GM23338 (cell line): Measurements from ENCODE around the gene USP2. TPM values are rescaled to one million over a fixed set of nuclear protein-coding genes. Genes with fewer than 3 reads are reported as not detected.

Experiments used
- ATAC-seq: fragments of 200-7000 bp; cut with Tn5 transposase; 3 replicates; pipeline ENCODE4 v1.9.1; 2020
- DNase-seq: peaks from one replicate; pipeline ENCODE4 v3.0.0-alpha.2; 2015; ENCODE audit warnings: low spot score
- H2AFZ ChIP-seq: fragments of 200-600 bp; sonication (generic); 2 replicates; pipeline ENCODE4 v1.8.0; 2016; ENCODE audit warnings: antibody characterized with exemption, mild to moderate bottlenecking, moderate library complexity
- H3F3A ChIP-seq: fragments of 200-600 bp; sonication (generic); replicated peaks from 2 replicates; pipeline ENCODE4 v1.8.0; 2017; ENCODE audit warnings: antibody characterized with exemption, mixed run types, low read depth
- H3K27ac ChIP-seq: fragments of 200-600 bp; sonication (generic); 2 replicates; pipeline ENCODE4 v1.6.1; 2016; ENCODE audit warnings: low read depth
- H3K27me3 ChIP-seq: fragments of 200-600 bp; sonication (generic); 2 replicates; pipeline ENCODE4 v1.8.0; 2016; ENCODE audit warnings: mild to moderate bottlenecking, mixed run types, moderate library complexity; ENCODE audit not compliant: insufficient read depth
- H3K36me3 ChIP-seq: fragments of 200-600 bp; sonication (generic); 2 replicates; pipeline ENCODE4 v1.8.0; 2016; ENCODE audit warnings: mild to moderate bottlenecking; ENCODE audit not compliant: insufficient read depth
- H3K4me1 ChIP-seq: fragments of 200-600 bp; sonication (generic); 2 replicates; pipeline ENCODE4 v1.8.0; 2016; ENCODE audit warnings: mild to moderate bottlenecking, moderate library complexity; ENCODE audit not compliant: insufficient read depth
- H3K4me2 ChIP-seq: fragments of 200-600 bp; sonication (generic); 2 replicates; pipeline ENCODE4 v1.7.1; 2017; ENCODE audit warnings: mixed run types
- H3K4me3 ChIP-seq: fragments of 200-600 bp; sonication (generic); 2 replicates; pipeline ENCODE4 v1.6.1; 2016; ENCODE audit warnings: mixed run types
- H3K79me2 ChIP-seq: fragments of 200-600 bp; sonication (generic); replicated peaks from 2 replicates; pipeline ENCODE4 v1.8.0; 2017; ENCODE audit warnings: mild to moderate bottlenecking; ENCODE audit not compliant: insufficient read depth
- H3K9me2 ChIP-seq: fragments of 200-600 bp; sonication (generic); 2 replicates; pipeline ENCODE4 v1.8.0; 2017; ENCODE audit not compliant: insufficient read depth
- H4K20me1 ChIP-seq: fragments of 200-600 bp; sonication (generic); replicated peaks from 2 replicates; pipeline ENCODE4 v1.8.0; 2017; ENCODE audit warnings: mild to moderate bottlenecking; ENCODE audit not compliant: insufficient read depth
- H3K27ac Mint-ChIP-seq: 2 replicates; pipeline ENCODE4 v1.8.0; 2020; ENCODE audit warnings: inconsistent platforms, mild to moderate bottlenecking, moderate library complexity, mixed read lengths
- H3K27me3 Mint-ChIP-seq: 3 replicates; pipeline ENCODE4 v1.8.0; 2022; ENCODE audit warnings: low read depth, mild to moderate bottlenecking, moderate library complexity, mixed read lengths, inconsistent platforms; ENCODE audit not compliant: insufficient read depth, poor library complexity
- H3K36me3 Mint-ChIP-seq: 3 replicates; pipeline ENCODE4 v1.8.0; 2021; ENCODE audit warnings: low read depth, mild to moderate bottlenecking, inconsistent platforms, moderate library complexity, mixed read lengths
- H3K4me1 Mint-ChIP-seq: 3 replicates; pipeline ENCODE4 v1.8.0; 2020; ENCODE audit warnings: mild to moderate bottlenecking, inconsistent platforms, mixed read lengths
- H3K4me3 Mint-ChIP-seq: 3 replicates; pipeline ENCODE4 v1.8.0; 2021; ENCODE audit warnings: moderate library complexity, mild to moderate bottlenecking, inconsistent platforms, mixed read lengths
- H3K9me3 Mint-ChIP-seq: 3 replicates; pipeline ENCODE4 v1.8.0; 2020; ENCODE audit warnings: moderate library complexity, mild to moderate bottlenecking, inconsistent platforms, mixed read lengths
- CREB1 ChIP-seq: fragments of 250-450 bp; sonication (Bioruptor Pico); IDR thresholded peaks from 2 replicates; pipeline ENCODE4 v1.5.0; 2020; ENCODE audit warnings: low read depth, mild to moderate bottlenecking, moderate library complexity
- ETS1 ChIP-seq: IDR thresholded peaks from 2 replicates; pipeline ENCODE4 v1.6.1; 2016; ENCODE audit warnings: antibody characterized with exemption
- EZH2 ChIP-seq: fragments of 200-600 bp; sonication (generic); IDR thresholded peaks from one replicate; pipeline ENCODE4 v1.8.0; 2017; ENCODE audit warnings: antibody characterized with exemption, mild to moderate bottlenecking, low read depth; ENCODE audit not compliant: unreplicated experiment
- EZH2phosphoT487 ChIP-seq: fragments of 200-600 bp; sonication (generic); IDR thresholded peaks from one replicate; pipeline ENCODE4 v1.8.1; 2018; ENCODE audit warnings: antibody characterized with exemption; ENCODE audit not compliant: unreplicated experiment
- JUNB ChIP-seq: IDR thresholded peaks from one replicate; pipeline ENCODE4 v1.6.1; 2016; ENCODE audit warnings: antibody characterized with exemption; ENCODE audit not compliant: unreplicated experiment
- NANOG ChIP-seq: IDR thresholded peaks from 2 replicates; pipeline ENCODE4 v1.6.1; 2016; ENCODE audit warnings: antibody characterized with exemption, borderline replicate concordance
- POLR2AphosphoS5 ChIP-seq: IDR thresholded peaks from 2 replicates; pipeline ENCODE4 v1.6.1; 2016; ENCODE audit warnings: antibody characterized with exemption, low read depth
- REST ChIP-seq: IDR thresholded peaks from one replicate; pipeline ENCODE4 v1.6.1; 2018; ENCODE audit warnings: antibody characterized with exemption; ENCODE audit not compliant: unreplicated experiment
- STAT1 ChIP-seq: IDR thresholded peaks from one replicate; pipeline ENCODE4 v1.6.1; 2016; ENCODE audit warnings: antibody characterized with exemption; ENCODE audit not compliant: unreplicated experiment
- ZNF331 ChIP-seq: fragments of 250-450 bp; sonication (Bioruptor Pico); IDR thresholded peaks from 2 replicates; pipeline ENCODE4 v1.5.0; 2020; ENCODE audit warnings: low read depth, mild to moderate bottlenecking, moderate library complexity
- polyA plus RNA-seq: library from polyadenylated mRNA; unstranded; fragments of >200 nt; fragmentation: Nextera tagmentation; extraction: Ambion mirVana; gene quantifications from 2 replicates; pipeline ENCODE4 v1.2.1, GENCODE V29; 2016
- total RNA-seq: library from RNA; depleted of rRNA; stranded (reverse); fragments of >200 nt; shearing (Covaris generic); gene quantifications from 2 replicates; pipeline ENCODE4 v1.2.3, GENCODE V29; 2014
- TF ChIP-seq, protein P1 (sequence below): fragments of 250-450 bp; sonication (Bioruptor Pico); IDR thresholded peaks from 2 replicates; pipeline ENCODE4 v1.5.0; 2020; ENCODE audit warnings: mild to moderate bottlenecking, moderate library complexity
- TF ChIP-seq, protein P2 (sequence below), 2 experiments: fragments of 200-600 bp in 1 of 2; sonication (generic) in 1 of 2; conservative IDR thresholded peaks; 2 replicates each; pipeline versions ENCODE4 v1.5.1 to v1.6.1; 2016 to 2017; ENCODE audit warnings: antibody characterized with exemption in 2 of 2, low read depth in 2 of 2, mild to moderate bottlenecking in 2 of 2, moderate library complexity in 1 of 2

USP2 gene
- total and polyA plus RNA-seq, 2 experiments from 2014 or later = 4.9 to 5.0 TPM

GRCh38 chr11:119335655-119336543, 45.6 kb downstream of the USP2 start:
- H3K4me3 Mint-ChIP-seq = peak overlapping the region; percentile 100
- no peaks in the 10 kb centered on the region; the same call in 1 of the 2 replicates for H3K36me3 ChIP-seq
- peaks cover 16% of the 10 kb centered on the region; the same call in 2 of the 3 replicates for H3K36me3 Mint-ChIP-seq
- peak overlapping the region; percentile 99 for H3K4me2 ChIP-seq
- peaks cover 37% of the 10 kb centered on the region for H3K27me3 Mint-ChIP-seq
- DNase-seq (no peak), ATAC-seq (no peak)
- no peaks in the 10 kb centered on the region; the same call in 2 of the 3 replicates for H3K9me3 Mint-ChIP-seq
- peaks cover 53% of the 10 kb centered on the region for H3K4me1 Mint-ChIP-seq
- no peaks in the 10 kb centered on the region for H3K9me2 ChIP-seq
- no peak overlapping the region for H3K27ac ChIP-seq
- H3K4me3 ChIP-seq = peak overlapping the region; percentile 97
- peaks cover 25% of the 10 kb centered on the region for H3F3A ChIP-seq
- no peak overlapping the region for H2AFZ ChIP-seq
- peaks cover 22% of the 10 kb centered on the region for H3K79me2 ChIP-seq
- H3K4me1 ChIP-seq = peaks cover 40% of the 10 kb centered on the region
- peaks cover 24% of the 10 kb centered on the region for H3K27me3 ChIP-seq
- no peak overlapping the region for H3K27ac Mint-ChIP-seq
- TF ChIP-seq EZH2 (no peak), NANOG (no peak), POLR2AphosphoS5 (no peak), STAT1 (no peak), ETS1 (no peak), CREB1 (CRISPR knock-in tag) (no peak), EZH2phosphoT487 (no peak), JUNB (no peak), REST (no peak), ZNF331 (no peak)
- TF ChIP-seq, protein P1, sequence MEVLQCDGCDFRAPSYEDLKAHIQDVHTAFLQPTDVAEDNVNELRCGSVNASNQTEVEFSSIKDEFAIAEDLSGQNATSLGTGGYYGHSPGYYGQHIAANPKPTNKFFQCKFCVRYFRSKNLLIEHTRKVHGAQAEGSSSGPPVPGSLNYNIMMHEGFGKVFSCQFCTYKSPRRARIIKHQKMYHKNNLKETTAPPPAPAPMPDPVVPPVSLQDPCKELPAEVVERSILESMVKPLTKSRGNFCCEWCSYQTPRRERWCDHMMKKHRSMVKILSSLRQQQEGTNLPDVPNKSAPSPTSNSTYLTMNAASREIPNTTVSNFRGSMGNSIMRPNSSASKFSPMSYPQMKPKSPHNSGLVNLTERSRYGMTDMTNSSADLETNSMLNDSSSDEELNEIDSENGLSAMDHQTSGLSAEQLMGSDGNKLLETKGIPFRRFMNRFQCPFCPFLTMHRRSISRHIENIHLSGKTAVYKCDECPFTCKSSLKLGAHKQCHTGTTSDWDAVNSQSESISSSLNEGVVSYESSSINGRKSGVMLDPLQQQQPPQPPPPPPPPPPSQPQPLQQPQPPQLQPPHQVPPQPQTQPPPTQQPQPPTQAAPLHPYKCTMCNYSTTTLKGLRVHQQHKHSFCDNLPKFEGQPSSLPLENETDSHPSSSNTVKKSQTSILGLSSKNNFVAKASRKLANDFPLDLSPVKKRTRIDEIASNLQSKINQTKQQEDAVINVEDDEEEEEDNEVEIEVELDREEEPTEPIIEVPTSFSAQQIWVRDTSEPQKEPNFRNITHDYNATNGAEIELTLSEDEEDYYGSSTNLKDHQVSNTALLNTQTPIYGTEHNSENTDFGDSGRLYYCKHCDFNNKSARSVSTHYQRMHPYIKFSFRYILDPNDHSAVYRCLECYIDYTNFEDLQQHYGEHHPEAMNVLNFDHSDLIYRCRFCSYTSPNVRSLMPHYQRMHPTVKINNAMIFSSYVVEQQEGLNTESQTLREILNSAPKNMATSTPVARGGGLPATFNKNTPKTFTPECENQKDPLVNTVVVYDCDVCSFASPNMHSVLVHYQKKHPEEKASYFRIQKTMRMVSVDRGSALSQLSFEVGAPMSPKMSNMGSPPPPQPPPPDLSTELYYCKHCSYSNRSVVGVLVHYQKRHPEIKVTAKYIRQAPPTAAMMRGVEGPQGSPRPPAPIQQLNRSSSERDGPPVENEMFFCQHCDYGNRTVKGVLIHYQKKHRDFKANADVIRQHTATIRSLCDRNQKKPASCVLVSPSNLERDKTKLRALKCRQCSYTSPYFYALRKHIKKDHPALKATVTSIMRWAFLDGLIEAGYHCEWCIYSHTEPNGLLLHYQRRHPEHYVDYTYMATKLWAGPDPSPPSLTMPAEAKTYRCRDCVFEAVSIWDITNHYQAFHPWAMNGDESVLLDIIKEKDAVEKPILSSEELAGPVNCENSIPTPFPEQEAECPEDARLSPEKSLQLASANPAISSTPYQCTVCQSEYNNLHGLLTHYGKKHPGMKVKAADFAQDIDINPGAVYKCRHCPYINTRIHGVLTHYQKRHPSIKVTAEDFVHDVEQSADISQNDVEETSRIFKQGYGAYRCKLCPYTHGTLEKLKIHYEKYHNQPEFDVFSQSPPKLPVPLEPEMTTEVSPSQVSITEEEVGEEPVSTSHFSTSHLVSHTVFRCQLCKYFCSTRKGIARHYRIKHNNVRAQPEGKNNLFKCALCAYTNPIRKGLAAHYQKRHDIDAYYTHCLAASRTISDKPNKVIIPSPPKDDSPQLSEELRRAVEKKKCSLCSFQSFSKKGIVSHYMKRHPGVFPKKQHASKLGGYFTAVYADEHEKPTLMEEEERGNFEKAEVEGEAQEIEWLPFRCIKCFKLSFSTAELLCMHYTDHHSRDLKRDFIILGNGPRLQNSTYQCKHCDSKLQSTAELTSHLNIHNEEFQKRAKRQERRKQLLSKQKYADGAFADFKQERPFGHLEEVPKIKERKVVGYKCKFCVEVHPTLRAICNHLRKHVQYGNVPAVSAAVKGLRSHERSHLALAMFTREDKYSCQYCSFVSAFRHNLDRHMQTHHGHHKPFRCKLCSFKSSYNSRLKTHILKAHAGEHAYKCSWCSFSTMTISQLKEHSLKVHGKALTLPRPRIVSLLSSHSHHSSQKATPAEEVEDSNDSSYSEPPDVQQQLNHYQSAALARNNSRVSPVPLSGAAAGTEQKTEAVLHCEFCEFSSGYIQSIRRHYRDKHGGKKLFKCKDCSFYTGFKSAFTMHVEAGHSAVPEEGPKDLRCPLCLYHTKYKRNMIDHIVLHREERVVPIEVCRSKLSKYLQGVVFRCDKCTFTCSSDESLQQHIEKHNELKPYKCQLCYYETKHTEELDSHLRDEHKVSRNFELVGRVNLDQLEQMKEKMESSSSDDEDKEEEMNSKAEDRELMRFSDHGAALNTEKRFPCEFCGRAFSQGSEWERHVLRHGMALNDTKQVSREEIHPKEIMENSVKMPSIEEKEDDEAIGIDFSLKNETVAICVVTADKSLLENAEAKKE (CRISPR knock-in tag) = no peak
- TF ChIP-seq, protein P2, sequence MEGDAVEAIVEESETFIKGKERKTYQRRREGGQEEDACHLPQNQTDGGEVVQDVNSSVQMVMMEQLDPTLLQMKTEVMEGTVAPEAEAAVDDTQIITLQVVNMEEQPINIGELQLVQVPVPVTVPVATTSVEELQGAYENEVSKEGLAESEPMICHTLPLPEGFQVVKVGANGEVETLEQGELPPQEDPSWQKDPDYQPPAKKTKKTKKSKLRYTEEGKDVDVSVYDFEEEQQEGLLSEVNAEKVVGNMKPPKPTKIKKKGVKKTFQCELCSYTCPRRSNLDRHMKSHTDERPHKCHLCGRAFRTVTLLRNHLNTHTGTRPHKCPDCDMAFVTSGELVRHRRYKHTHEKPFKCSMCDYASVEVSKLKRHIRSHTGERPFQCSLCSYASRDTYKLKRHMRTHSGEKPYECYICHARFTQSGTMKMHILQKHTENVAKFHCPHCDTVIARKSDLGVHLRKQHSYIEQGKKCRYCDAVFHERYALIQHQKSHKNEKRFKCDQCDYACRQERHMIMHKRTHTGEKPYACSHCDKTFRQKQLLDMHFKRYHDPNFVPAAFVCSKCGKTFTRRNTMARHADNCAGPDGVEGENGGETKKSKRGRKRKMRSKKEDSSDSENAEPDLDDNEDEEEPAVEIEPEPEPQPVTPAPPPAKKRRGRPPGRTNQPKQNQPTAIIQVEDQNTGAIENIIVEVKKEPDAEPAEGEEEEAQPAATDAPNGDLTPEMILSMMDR (conservative IDR thresholded peaks at IDR 0.05; ENCODE audit: low read depth in 2 of 2) = no peak
- no peaks in the 10 kb centered on the region for H4K20me1 ChIP-seq
